Retina (tissue), 1 donor: ENCODE measurements around the gene PRKD2.
A peak's percentile ranks its signal among the peaks of the same experiment; 100 is the strongest.

ENCODE experiments used
- DNase-seq: peaks from one replicate; pipeline ENCODE4 v3.0.0-alpha.2; 2016

The PRKD2 gene

DNA sequence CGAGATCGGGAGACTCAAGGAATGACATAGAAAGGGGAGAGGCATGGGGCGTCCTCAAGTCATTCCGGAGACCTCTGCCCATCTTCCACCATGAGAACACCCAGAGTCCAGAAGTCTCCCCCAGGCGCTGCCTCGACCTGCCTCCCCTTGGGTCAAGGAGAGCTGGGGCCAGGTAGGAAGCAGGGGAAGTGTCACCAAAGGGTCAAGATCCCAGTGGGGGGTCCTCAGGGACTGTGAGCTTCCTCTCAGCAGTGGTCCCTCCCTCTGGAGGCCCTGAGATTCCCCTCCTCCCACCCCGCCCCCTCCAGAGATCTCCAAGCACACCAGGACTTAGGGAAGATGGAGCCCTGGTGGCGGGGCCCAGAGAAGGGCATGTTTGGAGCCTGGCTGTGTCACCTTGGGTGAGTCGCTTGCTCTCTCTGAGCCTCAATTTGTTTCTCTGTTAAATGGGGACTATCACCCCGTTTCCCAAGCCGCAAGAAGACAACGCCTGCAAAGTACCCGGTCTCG, 56.9 kb downstream of the PRKD2 start:
- peak; percentile 64 for DNase-seq

DNA sequence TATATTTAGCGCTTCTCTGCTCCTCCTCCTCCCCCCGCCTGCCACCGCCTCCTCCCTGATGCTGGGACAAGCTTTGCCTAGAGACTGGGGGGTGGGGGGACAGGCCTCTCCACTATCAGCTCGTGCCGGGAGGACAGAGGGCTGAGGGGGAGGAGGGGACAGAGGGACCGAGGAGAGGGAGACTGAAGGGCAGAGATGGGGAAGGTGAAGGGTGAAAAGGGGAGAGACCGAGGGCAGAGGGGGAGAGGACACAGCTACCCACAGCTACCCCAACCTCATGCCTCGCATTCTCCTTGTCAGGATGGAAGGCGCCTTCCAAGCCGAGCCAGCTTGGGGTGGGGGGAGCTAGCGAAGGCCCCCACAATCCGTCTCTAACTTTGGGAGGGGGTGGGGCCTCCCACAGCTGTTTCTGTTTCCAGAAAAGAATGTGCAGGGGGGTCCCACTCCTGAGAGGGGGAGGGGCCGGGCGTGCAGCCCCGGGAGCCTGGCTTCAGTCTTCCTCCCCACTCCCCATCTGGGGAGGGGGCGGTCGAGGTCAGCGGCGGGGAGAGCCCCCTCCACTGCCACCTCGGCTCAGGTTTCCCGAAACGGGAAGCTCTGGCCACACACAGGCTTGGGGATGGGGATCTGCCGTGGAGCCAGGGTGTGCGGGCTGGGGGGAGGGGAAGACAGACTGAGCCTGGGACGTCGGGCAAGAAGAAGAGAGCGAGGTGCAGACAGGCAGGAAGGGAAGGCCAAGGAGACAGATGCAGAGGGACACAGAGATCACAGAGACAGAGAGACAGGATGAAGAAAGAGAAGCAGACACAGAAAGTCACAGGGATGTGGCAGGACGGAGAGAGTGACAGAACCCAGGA, 57.5 kb downstream of the PRKD2 start:
- DNase-seq, result no peak

GRCh38 chr19:46656541-46656940, 60.4 kb downstream of the PRKD2 start:
- DNase-seq, result no peak

GRCh38 chr19:46654621-46655152, 62.2 kb downstream of the PRKD2 start:
- DNase-seq, result peak; percentile 57

DNA sequence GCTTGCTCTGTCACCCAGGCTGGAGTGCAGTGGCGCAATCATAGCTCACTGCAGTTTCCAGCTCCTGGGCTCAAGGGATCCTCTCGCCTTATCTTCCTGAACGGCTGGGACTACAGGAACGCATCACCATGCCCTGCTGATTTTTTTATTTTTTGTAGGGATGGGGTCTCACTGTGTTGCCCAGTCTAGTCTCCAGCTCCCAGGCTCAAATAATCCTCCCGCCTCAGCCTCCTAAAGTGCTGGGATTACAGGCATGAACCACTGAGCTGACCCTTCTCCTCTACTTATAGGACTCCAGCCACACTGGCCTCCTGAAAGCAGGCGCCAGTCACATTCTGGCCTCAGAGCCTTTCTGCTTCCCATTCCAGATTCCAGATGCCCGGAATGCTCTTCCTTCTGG, 66.5 kb downstream of the PRKD2 start:
- no peak for DNase-seq

- no peak for DNase-seq
Measured at GRCh38 chr19:46648961-46649960, 67.7 kb downstream of the PRKD2 start.

- DNase-seq, result peak; percentile 50
Measured at GRCh38 chr19:46648060-46648960, 68.6 kb downstream of the PRKD2 start.

DNA sequence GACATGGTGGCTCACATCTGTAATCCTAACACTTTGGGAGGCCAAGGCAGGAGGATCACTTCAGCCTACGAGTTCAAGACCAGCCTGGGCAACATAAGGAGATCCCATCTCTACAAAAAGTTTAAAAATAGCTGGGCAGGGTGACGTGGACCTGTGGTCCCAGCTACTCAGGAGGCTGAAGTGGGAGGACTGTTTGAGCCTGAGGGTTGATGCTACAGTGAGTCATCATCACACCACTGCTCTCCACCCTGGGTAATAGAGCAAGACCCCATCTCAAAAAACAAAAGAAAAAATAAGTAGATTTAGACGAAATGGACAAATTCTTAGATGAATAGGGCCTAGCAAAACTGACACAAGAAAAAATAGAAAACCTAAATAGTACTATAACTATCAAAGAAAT, 70.5 kb downstream of the PRKD2 start:
- DNase-seq, result no peak

DNA sequence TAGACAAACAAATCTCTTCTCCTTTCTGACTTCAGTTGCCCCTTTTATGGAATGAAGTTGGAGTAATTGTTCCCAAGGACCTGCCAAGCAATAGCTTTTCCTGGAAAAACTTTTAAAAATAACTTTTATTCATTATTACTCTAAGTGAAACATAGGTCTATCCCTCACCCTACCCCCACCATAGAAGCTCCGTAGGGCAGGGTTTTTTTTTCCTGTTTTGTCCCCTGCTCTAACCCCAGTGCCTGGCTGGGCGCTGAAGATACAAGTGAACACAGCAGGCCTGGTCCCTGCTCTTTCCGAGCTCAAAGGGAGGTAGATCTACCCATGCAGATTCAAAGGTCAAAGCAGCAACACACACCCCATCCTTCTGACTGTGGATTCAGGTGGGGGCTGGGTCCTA, 72.2 kb downstream of the PRKD2 start:
- DNase-seq, result no peak

- DNase-seq, result no peak
Measured at GRCh38 chr19:46640656-46641055, 76.3 kb downstream of the PRKD2 start.

DNA sequence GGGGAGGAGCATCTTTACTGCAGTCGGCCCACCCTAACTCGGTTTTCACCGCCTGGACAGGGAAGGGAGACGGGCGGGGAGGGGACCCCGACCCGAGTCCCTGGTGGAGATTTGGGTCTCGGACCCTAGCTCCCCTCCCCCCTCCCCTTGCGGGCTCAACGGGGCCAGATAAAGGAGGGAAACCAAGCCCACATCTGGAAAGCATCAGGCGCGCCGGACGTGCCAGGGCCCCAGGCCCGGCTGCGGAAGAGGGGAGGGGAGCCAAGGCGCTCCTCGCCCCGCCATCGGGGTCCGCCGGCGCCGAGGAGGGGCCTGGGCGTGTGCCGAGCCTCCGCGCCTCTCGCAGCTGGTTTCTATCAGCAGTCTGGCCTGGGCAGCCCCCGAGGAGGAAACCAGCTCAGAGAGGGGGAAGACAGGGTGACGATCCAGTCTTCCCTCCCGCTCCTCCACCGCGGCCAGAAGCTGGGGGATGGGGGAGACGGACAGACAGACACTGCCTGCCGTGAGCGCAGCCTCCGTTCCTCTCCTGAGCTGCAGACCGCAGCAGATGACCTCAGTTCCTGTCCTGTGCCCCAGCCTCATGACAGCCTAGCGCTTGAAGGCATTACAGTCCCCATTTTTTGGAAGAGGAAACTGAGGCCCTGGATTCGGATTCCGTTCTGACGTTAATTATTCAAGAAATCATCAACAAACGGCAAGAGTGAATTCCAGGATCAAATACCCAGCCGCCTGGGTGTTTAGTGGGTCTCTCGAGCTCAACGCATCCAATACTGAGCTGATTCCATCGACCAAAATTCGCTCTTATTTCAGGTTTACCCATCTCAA, 77.3 kb downstream of the PRKD2 start:
- peak; percentile 77 for DNase-seq

DNA sequence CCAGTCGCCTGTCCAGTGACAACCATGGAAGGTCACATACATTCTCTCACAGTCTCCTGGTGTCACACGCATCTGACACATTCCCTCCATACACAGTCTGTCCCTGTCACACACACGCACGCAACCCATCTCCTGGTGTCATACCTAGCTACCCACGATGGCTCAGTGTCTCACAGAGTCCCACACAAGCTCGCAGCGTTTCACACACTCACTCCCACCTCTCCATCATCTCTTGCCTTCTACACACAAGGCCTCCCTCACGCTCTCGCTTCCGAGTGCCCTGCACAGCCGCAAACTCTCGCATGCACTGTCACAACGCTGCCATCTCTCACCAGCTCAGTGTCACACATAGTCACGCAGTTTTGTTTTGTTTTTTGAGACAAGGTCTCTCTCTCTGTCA, 79.7 kb downstream of the PRKD2 start:
- no peak for DNase-seq

GRCh38 chr19:46635920-46636761, 80.8 kb downstream of the PRKD2 start, which contains the start of gene GNG8:
Gene GNG8, minus strand, starts transcription at chr19:46636202. Its CDS starts 1,520 bp downstream, at chr19:46634682.
- DNase-seq, result peak; percentile 40

GRCh38 chr19:46634656-46635218, 82.2 kb downstream of the PRKD2 start:
- peak; percentile 45 for DNase-seq

DNA sequence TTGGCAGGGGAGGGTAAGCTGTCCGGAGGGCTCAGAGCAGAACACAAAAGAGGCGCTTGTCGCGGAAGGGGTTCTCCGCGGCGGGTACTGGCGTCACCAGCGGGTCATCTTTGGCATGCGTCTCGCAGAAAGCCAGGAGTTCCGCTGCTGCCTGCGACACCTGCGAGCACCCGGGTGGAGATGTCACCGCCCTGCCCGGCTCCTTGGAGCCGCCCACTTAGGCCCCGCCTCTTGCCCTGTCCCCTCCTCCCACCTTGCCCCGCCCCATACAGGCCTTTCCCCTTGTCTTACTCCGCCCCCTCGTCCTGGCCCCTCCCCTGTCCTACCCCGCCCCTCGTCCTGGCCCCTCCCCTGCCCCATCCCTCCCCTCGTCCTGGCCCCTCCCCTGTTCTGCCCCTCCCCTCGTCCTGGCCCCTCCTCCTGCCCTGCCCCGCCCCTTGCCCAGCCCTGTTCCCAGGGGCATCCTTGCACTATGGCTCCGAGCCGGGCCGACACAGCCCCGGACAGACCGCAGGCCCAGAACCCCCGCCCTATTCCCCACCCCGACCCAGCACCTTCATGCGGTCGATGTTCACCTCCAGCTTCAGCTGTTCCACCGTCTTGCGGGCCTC, 82.8 kb downstream of the PRKD2 start:
- peak; percentile 61 for DNase-seq

GRCh38 chr19:46633130-46633529, 83.8 kb downstream of the PRKD2 start:
- no peak for DNase-seq

DNA sequence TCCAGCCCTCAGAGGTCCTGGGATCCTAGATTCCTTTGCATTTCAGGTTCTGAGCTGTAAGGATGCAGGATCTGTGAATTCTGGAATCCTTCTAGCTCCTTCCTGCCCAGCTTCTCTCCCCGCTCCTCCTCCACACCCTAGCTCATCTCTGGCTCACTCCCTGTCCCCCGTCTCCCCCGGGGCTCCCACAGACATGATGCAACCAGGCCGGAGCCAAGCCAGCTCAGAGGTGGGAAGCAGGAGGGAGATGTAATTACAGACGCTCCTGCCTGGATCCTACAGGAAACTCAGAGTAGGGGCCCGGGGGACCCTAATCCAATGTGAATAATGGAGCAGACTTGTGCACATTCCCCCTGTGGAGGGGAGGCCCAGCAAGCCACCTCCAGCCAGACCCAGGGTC, 85.4 kb downstream of the PRKD2 start:
- no peak for DNase-seq

GRCh38 chr19:46630586-46631205, 86.2 kb downstream of the PRKD2 start:
- no peak for DNase-seq

DNA sequence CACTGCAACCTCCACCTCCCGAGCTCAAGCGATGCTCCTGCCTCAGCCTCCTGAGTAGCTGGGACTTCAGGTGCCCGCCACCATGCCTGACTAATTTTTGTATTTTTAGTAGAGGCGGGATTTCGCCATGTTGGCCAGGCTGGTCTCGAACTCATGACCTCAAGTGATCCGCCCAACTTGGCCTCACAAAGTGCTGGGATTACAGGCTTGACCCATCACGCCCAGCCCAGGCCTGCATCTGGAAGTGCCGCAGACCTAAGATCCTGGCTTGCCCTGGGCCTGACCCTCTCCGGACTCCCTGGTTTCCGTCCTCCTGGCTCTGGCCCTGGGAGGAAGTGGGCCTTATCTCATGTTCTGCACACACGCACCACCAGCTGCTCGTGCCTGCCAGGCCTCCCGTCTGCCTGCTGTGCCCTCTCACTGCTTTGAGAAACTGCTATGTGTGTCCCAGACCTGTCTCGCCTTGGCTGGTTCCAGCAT, 87.3 kb downstream of the PRKD2 start:
- no peak for DNase-seq
